HEK293T (cell line): ENCODE results near the gene SCN4B.

Experiments
- CTCF ChIA-PET: fragments of 350-600 bp; formaldehyde crosslinking; extraction: SDS; loops from one replicate; lab custom pipeline; 2021; ENCODE audit warnings: antibody characterized with exemption, inconsistent platforms; lab: Yijun Ruan, JAX
- POLR2A ChIA-PET: fragments of 350-600 bp; formaldehyde crosslinking; extraction: SDS; loops from one replicate; lab custom pipeline; 2020; ENCODE audit warnings: antibody characterized with exemption, inconsistent platforms; lab: Yijun Ruan, JAX
- DNase-seq: peaks from one replicate; pipeline ENCODE4 v3.0.0; 2012; ENCODE audit warnings: mixed read lengths; ENCODE audit errors: extremely low spot score
- ARNT ChIP-seq: fragments of 450-650 bp; IDR thresholded peaks from 2 replicates; pipeline ENCODE4 v1.6.1; 2017; ENCODE audit warnings: mild to moderate bottlenecking
- BHLHE40 ChIP-seq: fragments of 450-650 bp; IDR thresholded peaks from 2 replicates; pipeline ENCODE4 v1.6.1; 2016; ENCODE audit warnings: mild to moderate bottlenecking, moderate library complexity, borderline replicate concordance
- CTBP1 ChIP-seq: fragments of 450-650 bp; IDR thresholded peaks from 2 replicates; pipeline ENCODE4 v1.6.1; 2016; ENCODE audit warnings: borderline replicate concordance
- ELF4 ChIP-seq: fragments of 450-650 bp; IDR thresholded peaks from 2 replicates; pipeline ENCODE4 v1.6.1; 2017; ENCODE audit warnings: antibody characterized with exemption
- FOXA1 ChIP-seq: fragments of 450-650 bp; IDR thresholded peaks from 2 replicates; pipeline ENCODE4 v1.6.1; 2016; ENCODE audit warnings: mild to moderate bottlenecking
- FOXK2 ChIP-seq: fragments of 450-650 bp; IDR thresholded peaks from 2 replicates; pipeline ENCODE4 v1.6.1; 2016; ENCODE audit warnings: mild to moderate bottlenecking
- FOXM1 ChIP-seq: fragments of 450-650 bp; IDR thresholded peaks from 2 replicates; pipeline ENCODE4 v1.6.1; 2017; ENCODE audit warnings: mild to moderate bottlenecking, borderline replicate concordance
- HDGF ChIP-seq: fragments of 450-650 bp; IDR thresholded peaks from 2 replicates; pipeline ENCODE4 v1.6.1; 2017; ENCODE audit warnings: antibody characterized with exemption, borderline replicate concordance
- L3MBTL2 ChIP-seq: fragments of 450-650 bp; conservative IDR thresholded peaks from 2 replicates; pipeline ENCODE4 v1.6.1; 2016; ENCODE audit warnings: mild to moderate bottlenecking
- LEF1 ChIP-seq: fragments of 450-650 bp; IDR thresholded peaks from 2 replicates; pipeline ENCODE4 v1.6.1; 2017; ENCODE audit warnings: mild to moderate bottlenecking, borderline replicate concordance
- NFRKB ChIP-seq: fragments of 450-650 bp; IDR thresholded peaks from 2 replicates; pipeline ENCODE4 v1.6.1; 2016; ENCODE audit warnings: mild to moderate bottlenecking, moderate library complexity
- PKNOX1 ChIP-seq: fragments of 450-650 bp; IDR thresholded peaks from 2 replicates; pipeline ENCODE4 v1.6.1; 2016
- SP1 ChIP-seq: fragments of 450-650 bp; IDR thresholded peaks from 2 replicates; pipeline ENCODE4 v1.6.1; 2017
- SUZ12 ChIP-seq: fragments of 450-650 bp; IDR thresholded peaks from 2 replicates; pipeline ENCODE4 v1.6.1; 2016; ENCODE audit warnings: mild to moderate bottlenecking
- TARDBP ChIP-seq: fragments of 450-650 bp; IDR thresholded peaks from 2 replicates; pipeline ENCODE4 v1.6.1; 2016
- ZNF384 ChIP-seq: fragments of 450-650 bp; IDR thresholded peaks from 2 replicates; pipeline ENCODE4 v1.6.1; 2016

SCN4B gene

GRCh38 chr11:118167906-118168305, 15.3 kb upstream of the SCN4B start:
- TF ChIP-seq PKNOX1 (no peak), FOXM1 (no peak), LEF1 (no peak), CTBP1 (no peak), NFRKB (no peak), TARDBP (no peak), SUZ12 (no peak), ELF4 (no peak), HDGF (no peak), ZNF384 (no peak), BHLHE40 (no peak), FOXK2 (no peak), SP1 (no peak), ARNT (no peak), FOXA1 (no peak), L3MBTL2 (no peak)
- no peak for DNase-seq
- CTCF ChIA-PET: no interaction called here
- POLR2A ChIA-PET: no interaction called here

- ChIA-PET POLR2A (no interaction called here), CTCF (no interaction called here)
- no peak for DNase-seq
- TF ChIP-seq SP1 (no peak), TARDBP (no peak), PKNOX1 (no peak), FOXA1 (no peak), HDGF (no peak), L3MBTL2 (no peak), ELF4 (no peak), FOXM1 (no peak), FOXK2 (no peak), NFRKB (no peak), ARNT (no peak), SUZ12 (no peak), BHLHE40 (no peak)
Observed at GRCh38 chr11:118167253-118167652, 14.6 kb upstream of the SCN4B start.

- TF ChIP-seq HDGF (no peak), BHLHE40 (no peak), CTBP1 (no peak), PKNOX1 (no peak), FOXM1 (no peak), ELF4 (no peak), SP1 (no peak), FOXA1 (no peak), FOXK2 (no peak), SUZ12 (no peak), ZNF384 (no peak), L3MBTL2 (no peak), TARDBP (no peak)
- ChIA-PET POLR2A (no interaction called here), CTCF (no interaction called here)
- no peak for DNase-seq
Observed at GRCh38 chr11:118166641-118167040, 14.0 kb upstream of the SCN4B start.

GRCh38 chr11:118164885-118165284, 12.3 kb upstream of the SCN4B start:
- ChIA-PET POLR2A (no interaction called here), CTCF (no interaction called here)
- no peak for DNase-seq
- TF ChIP-seq FOXM1: no peak
- TF ChIP-seq FOXK2: no peak
- no peak for TF ChIP-seq ELF4
- TF ChIP-seq LEF1: no peak
- TF ChIP-seq L3MBTL2: no peak
- TF ChIP-seq CTBP1: no peak
- TF ChIP-seq ARNT: no peak

GRCh38 chr11:118163494-118163893, 10.9 kb upstream of the SCN4B start:
- ChIA-PET POLR2A (no interaction called here), CTCF (no interaction called here)
- TF ChIP-seq HDGF (no peak), PKNOX1 (no peak), CTBP1 (no peak), BHLHE40 (no peak), ZNF384 (no peak), L3MBTL2 (no peak), NFRKB (no peak), SUZ12 (no peak), TARDBP (no peak), ELF4 (no peak)
- DNase-seq: no peak

- CTCF ChIA-PET: no interaction called here
- no peak for DNase-seq
- TF ChIP-seq SP1 (no peak), HDGF (no peak), BHLHE40 (no peak), SUZ12 (no peak), ZNF384 (no peak), FOXA1 (no peak), LEF1 (no peak), L3MBTL2 (no peak)
- POLR2A ChIA-PET: no interaction called here
Observed at GRCh38 chr11:118162846-118163245, 10.2 kb upstream of the SCN4B start.
